ENCODE data around the gene SLC9A9.

DNA sequence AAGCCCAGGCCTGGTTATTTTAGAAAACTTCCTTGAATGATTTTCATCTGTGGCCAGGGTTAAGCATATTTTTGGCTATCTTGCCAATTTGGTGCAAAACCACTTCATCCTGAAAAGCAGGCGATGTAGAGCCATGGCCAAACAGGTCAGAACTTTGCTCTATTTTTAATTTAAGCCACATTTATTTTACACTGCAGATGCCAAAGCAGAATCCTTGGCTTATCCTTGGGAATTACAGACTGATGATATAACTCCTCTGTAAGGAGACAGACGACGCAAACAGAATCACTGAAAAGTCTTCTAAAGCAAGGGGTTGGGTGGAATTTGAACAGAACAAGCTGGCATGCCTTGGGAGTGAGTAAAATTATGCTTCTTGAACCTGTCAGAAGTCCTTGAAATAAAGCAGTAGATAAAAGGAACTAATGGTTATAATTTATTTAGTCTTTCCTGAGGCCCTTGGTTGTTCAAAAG lies 606.8 kb downstream of the SLC9A9 start:
- TF ChIP-seq, protein P1, sequence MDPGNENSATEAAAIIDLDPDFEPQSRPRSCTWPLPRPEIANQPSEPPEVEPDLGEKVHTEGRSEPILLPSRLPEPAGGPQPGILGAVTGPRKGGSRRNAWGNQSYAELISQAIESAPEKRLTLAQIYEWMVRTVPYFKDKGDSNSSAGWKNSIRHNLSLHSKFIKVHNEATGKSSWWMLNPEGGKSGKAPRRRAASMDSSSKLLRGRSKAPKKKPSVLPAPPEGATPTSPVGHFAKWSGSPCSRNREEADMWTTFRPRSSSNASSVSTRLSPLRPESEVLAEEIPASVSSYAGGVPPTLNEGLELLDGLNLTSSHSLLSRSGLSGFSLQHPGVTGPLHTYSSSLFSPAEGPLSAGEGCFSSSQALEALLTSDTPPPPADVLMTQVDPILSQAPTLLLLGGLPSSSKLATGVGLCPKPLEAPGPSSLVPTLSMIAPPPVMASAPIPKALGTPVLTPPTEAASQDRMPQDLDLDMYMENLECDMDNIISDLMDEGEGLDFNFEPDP (CRISPR knock-in tag; IDR thresholded peaks at IDR 0.05) = no peak
- TF ChIP-seq, protein P2, sequence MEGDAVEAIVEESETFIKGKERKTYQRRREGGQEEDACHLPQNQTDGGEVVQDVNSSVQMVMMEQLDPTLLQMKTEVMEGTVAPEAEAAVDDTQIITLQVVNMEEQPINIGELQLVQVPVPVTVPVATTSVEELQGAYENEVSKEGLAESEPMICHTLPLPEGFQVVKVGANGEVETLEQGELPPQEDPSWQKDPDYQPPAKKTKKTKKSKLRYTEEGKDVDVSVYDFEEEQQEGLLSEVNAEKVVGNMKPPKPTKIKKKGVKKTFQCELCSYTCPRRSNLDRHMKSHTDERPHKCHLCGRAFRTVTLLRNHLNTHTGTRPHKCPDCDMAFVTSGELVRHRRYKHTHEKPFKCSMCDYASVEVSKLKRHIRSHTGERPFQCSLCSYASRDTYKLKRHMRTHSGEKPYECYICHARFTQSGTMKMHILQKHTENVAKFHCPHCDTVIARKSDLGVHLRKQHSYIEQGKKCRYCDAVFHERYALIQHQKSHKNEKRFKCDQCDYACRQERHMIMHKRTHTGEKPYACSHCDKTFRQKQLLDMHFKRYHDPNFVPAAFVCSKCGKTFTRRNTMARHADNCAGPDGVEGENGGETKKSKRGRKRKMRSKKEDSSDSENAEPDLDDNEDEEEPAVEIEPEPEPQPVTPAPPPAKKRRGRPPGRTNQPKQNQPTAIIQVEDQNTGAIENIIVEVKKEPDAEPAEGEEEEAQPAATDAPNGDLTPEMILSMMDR (IDR thresholded peaks at IDR 0.05 in 2 of 3, conservative IDR thresholded peaks at IDR 0.05 in 1 of 3; ENCODE audit: insufficient read depth in 2 of 3, low read depth in 1 of 3, low read length in 3 of 3) = no peak
- TF ChIP-seq SMAD3 (CRISPR knock-in tag; conservative IDR thresholded peaks at IDR 0.05) = no peak
- TF ChIP-seq ZKSCAN8 (CRISPR knock-in tag; IDR thresholded peaks at IDR 0.05) = no peak
